Thoracic aorta (tissue), 2 donors: ENCODE results near the gene HPN. TPM values are rescaled to one million over a fixed set of nuclear protein-coding genes. Genes with fewer than 3 reads are reported as not detected.

ENCODE experiments used
- ATAC-seq: fragments of 150-250 bp; one replicate; pipeline ENCODE4 v1.8.0; 2017; ENCODE audit warnings: low read depth; ENCODE audit not compliant: insufficient number of reproducible peaks, low FRiP score
- DNase-seq: peaks from one replicate; pipeline ENCODE4 v3.0.0-alpha.2; 2020; ENCODE audit warnings: low spot score
- H3K27ac ChIP-seq, 2 donors: fragments of 200-600 bp; sonication (generic); 1 replicate in 1 of 2; 2 replicates in 1 of 2; pipeline ENCODE4 v1.5.1; 2016; ENCODE audit warnings: mild to moderate bottlenecking in 2 of 2, moderate library complexity in 2 of 2
- H3K27me3 ChIP-seq: fragments of 200-600 bp; sonication (generic); replicated peaks from 2 replicates; pipeline ENCODE4 v1.6.0; 2016; ENCODE audit warnings: mild to moderate bottlenecking; ENCODE audit not compliant: insufficient read depth
- H3K36me3 ChIP-seq: fragments of 200-600 bp; sonication (generic); one replicate; pipeline ENCODE4 v1.5.1; 2016
- H3K4me1 ChIP-seq, 2 donors: fragments of 200-600 bp; sonication (generic); 1 replicate in 1 of 2; 2 replicates in 1 of 2; pipeline versions ENCODE4 v1.5.1 to v1.6.0; 2016; ENCODE audit warnings: low read depth in 2 of 2, mild to moderate bottlenecking in 1 of 2; ENCODE audit not compliant: control insufficient read depth in 1 of 2
- H3K4me3 ChIP-seq: fragments of 200-600 bp; sonication (generic); 2 replicates; pipeline ENCODE4 v1.5.1; 2016; ENCODE audit warnings: mild to moderate bottlenecking
- H3K9me3 ChIP-seq: fragments of 200-600 bp; sonication (generic); 2 replicates; pipeline ENCODE4 v1.5.1; 2016
- total RNA-seq, 2 donors: library from RNA; depleted of rRNA; stranded (reverse); fragments of >200 nt; gene quantifications; one replicate each; pipeline versions ENCODE4 v1.1.0 to v1.2.3, GENCODE V29; 2016
- TF ChIP-seq, protein P1 (sequence below): fragments of 200-600 bp; sonication (generic); IDR thresholded peaks from one replicate; pipeline ENCODE4 v1.5.1; 2019; ENCODE audit warnings: antibody characterized with exemption

The HPN gene
- total RNA-seq, 2 donors from 2014 or later: 0.35 to 5.4 TPM

DNA sequence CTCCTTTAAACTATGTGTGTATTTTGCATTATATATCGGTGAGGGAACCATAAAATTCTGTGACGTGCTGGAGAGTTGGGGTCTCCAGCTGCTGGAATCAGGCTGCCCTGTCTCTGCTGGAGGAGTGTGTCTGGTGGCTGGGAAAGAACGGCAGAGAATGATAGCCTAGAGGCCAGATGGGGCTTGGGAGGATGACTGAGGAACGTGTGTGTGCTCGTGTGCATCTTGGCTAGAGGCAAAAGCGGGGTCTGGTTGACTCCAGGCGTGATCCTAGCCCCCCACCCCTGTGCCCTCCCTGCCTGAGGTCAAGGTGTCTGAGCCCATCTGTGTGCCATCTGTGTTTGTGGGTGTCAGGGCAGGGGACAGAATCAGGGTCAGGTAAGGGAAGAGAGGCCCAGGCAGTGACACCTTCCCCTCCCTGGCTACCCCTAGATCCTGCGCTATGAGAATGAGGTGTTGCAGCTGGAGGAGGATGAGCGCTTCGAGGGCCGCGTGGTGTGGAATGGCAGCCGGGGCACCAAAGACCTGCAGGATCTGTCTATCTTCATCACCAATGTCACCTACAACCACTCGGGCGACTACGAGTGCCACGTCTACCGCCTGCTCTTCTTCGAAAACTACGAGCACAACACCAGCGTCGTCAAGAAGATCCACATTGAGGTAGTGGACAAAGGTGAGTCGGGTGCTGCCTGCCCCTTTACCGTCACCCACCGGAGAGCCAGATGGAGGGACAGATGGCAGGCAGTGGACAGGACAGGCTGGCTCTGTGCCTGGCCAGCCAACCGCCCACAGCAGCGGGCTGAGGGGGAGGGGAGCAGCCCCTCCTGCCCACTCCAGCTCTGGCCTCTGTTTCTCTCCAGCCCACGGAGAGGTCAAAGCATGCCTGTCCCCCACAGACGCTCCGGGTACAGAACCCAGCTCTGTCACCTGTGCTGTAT, 8.2 kb upstream of the HPN start:
- H3K4me3 ChIP-seq: no peak overlapping the region
- H3K36me3 ChIP-seq: no peaks in the 10 kb centered on the region
- DNase-seq: no peak
- no peaks in the 10 kb centered on the region for H3K27me3 ChIP-seq
- no peak overlapping the region for H3K27ac ChIP-seq
- TF ChIP-seq, protein P1, sequence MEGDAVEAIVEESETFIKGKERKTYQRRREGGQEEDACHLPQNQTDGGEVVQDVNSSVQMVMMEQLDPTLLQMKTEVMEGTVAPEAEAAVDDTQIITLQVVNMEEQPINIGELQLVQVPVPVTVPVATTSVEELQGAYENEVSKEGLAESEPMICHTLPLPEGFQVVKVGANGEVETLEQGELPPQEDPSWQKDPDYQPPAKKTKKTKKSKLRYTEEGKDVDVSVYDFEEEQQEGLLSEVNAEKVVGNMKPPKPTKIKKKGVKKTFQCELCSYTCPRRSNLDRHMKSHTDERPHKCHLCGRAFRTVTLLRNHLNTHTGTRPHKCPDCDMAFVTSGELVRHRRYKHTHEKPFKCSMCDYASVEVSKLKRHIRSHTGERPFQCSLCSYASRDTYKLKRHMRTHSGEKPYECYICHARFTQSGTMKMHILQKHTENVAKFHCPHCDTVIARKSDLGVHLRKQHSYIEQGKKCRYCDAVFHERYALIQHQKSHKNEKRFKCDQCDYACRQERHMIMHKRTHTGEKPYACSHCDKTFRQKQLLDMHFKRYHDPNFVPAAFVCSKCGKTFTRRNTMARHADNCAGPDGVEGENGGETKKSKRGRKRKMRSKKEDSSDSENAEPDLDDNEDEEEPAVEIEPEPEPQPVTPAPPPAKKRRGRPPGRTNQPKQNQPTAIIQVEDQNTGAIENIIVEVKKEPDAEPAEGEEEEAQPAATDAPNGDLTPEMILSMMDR: no peak
- H3K9me3 ChIP-seq: no peaks in the 10 kb centered on the region
- ATAC-seq: no peak
- peaks cover 8 to 10% of the 10 kb centered on the region in 2 donors for H3K4me1 ChIP-seq

DNA sequence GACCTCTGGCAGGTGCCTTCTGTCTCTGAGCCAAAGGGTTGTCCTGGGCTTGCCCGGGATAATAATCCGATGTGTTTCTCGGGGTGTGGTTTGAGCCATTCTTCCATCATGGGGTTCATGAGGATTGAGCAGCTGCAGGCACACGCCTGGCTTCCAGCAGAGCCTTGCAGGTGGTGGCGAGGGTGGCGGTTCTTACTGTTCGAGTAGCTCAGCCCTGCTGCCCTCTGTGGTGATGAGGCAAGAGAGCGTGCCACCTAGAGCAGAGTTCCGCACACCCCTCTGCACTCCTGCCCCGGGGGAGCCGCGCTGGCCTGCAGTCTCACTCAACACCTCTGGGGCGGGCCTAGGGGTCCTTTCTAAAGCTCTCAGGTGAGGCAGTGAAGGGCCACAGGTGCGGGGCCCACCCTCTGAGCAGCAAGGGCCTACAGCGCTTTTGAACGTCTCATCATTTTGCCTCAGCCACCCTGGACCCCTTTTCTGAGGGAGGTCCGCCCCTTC, 7.5 kb upstream of the HPN start:
- DNase-seq (no peak), ATAC-seq (no peak)
- TF ChIP-seq, protein P1: no peak

DNA sequence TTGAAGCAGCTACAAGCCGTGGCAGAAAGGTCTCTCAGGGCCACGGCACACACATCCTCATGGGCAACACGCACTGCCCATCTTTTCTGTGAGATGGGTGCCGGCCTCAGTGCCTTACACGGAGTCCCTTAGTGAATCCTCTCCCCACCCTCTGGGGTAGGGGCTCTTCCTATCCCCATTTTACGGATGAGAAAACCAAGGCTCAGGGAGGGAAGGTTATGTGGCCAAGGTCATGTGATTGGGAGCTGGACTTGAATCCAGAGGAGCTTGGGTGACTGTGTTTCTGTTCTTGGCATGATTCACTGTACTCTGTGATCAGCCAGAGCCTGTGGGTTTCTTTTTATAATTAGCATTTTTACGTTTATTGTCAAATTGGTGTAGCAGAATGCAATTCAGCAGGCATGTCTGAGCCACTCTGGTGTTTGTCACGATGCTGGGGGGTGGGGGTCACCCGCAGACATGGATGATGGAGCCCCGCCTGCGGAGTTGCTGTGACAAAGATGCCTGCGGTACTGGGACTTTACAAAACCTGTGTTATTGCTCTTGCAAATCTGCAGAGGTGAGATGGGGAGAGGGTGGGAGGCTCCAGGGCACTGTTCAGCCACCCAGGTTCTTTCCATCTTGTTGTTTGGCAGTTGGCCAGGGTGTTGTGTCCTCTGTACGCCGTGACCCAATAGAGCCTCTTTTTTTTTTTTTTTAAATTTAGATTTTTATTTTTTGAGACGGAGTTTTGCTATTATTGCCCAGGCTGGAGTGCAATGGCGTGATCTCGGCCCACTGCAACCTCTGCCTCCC, 6.7 kb upstream of the HPN start:
- Histone ChIP-seq H3K4me3 (no peak overlapping the region), H3K36me3 (no peaks in the 10 kb centered on the region), H3K4me1 (peaks cover 5 to 7% of the 10 kb centered on the region in 2 donors), H3K27me3 (no peaks in the 10 kb centered on the region), H3K27ac (no peak overlapping the region), H3K9me3 (no peaks in the 10 kb centered on the region)
- DNase-seq (no peak), ATAC-seq (no peak)
- TF ChIP-seq, protein P1: no peak

More for the DNA sequence above, 7.5 kb upstream of the HPN start:
- H3K27ac ChIP-seq: no peak overlapping the region
- peaks cover 8 to 10% of the 10 kb centered on the region in 2 donors for H3K4me1 ChIP-seq
- no peaks in the 10 kb centered on the region for H3K36me3 ChIP-seq
- no peaks in the 10 kb centered on the region for H3K27me3 ChIP-seq
- H3K9me3 ChIP-seq: no peaks in the 10 kb centered on the region
- no peak overlapping the region for H3K4me3 ChIP-seq

DNA sequence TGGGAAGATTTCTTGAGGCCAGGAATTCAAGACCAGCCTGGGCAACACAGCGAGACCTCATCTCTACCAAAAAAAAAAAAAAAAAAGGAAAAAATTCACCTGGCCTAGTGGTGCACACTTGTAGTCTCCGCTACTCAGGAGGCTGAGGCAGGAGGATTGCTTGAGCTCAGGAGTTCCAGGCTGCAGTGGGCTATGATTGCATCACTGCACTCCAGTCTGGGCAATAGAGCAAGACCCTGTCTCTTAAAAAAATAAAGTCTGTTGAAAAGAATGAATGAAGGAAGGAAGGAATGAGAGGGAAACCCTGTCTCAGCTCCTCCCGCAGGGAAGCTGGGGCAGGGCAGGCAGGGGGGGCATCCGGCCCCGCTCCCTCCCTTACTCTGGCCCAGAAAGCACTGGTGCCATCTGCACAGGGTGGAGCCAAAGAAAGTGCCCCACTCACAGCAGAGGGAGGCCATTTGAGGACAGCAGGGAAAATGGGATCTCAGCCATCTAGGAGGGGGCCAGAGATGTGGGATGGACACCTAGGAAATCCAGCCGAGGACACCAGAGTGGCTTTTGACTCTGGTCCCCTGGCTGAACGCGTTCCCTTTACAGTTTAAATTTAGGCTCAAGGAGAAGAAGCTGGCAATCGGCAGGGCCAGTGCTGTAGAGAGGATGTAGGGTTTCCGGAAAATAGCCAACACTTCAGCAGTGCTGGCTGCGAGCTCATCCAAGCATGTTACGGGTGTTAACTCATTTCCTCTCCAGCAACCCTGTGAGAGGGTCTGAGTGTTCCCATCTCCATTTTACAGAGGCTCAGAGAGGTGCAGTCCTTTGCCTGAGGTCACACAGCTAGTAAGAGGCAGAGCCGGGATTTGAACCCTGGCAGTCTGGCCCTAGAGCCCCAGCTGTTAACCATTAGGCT, 3.6 kb upstream of the HPN start:
- ATAC-seq: no peak

More for the DNA sequence above, 3.6 kb upstream of the HPN start:
- no peak overlapping the region for H3K27ac ChIP-seq
- DNase-seq: no peak
- H3K9me3 ChIP-seq: no peaks in the 10 kb centered on the region
- H3K4me3 ChIP-seq: no peak overlapping the region
- H3K36me3 ChIP-seq: no peaks in the 10 kb centered on the region
- H3K4me1 ChIP-seq: peaks cover 11 to 22% of the 10 kb centered on the region in 2 donors
- no peaks in the 10 kb centered on the region for H3K27me3 ChIP-seq
- TF ChIP-seq, protein P1: no peak
